Panc1 (cell line): ENCODE measurements around the gene CCDC12.

Source experiments
- POLR2AphosphoS5 ChIP-seq: IDR thresholded peaks from 2 replicates; pipeline ENCODE4 v1.6.1; 2012; ENCODE audit warnings: mild to moderate bottlenecking, low read depth, low read length, moderate library complexity
- SIN3A ChIP-seq: IDR thresholded peaks from 2 replicates; pipeline ENCODE4 v1.6.1; 2012; ENCODE audit warnings: low read depth, mild to moderate bottlenecking, low read length, moderate library complexity, borderline replicate concordance; ENCODE audit not compliant: insufficient read depth
- TCF7L2 ChIP-seq: IDR thresholded peaks from 2 replicates; pipeline ENCODE4 v1.6.1; 2011; ENCODE audit warnings: mild to moderate bottlenecking, low read depth, low read length, inconsistent platforms
- TF ChIP-seq, protein P1 (sequence below): fragments of 450-650 bp; IDR thresholded peaks from 2 replicates; pipeline ENCODE4 v1.5.1; 2017; ENCODE audit warnings: mild to moderate bottlenecking
- TF ChIP-seq, protein P2 (sequence below), 2 experiments: IDR thresholded peaks; 2 replicates each; pipeline ENCODE4 v1.6.1; 2011 to 2012; ENCODE audit warnings: low read depth in 2 of 2, control low read depth in 1 of 2, low read length in 1 of 2, mild to moderate bottlenecking in 1 of 2, moderate library complexity in 1 of 2; ENCODE audit not compliant: insufficient read depth in 1 of 2

DNA sequence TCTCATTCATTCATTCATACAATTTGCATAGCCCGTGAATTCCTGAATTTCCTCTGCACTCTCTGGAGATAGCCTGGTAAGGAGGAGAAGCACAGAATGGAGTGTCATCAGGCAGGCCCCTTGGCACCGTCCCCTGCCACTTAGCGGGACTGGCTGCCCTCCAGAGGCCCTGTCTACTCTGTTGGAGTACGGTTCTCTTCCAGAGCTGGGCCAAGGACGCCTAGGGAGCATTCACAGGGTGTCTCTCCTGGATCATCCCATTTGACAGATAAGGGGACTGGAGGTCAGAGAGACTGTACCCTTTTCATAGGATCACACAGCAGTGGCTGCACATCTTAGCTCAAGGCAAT is 51.0 kb downstream of the CCDC12 start:
- TF ChIP-seq, protein P1, sequence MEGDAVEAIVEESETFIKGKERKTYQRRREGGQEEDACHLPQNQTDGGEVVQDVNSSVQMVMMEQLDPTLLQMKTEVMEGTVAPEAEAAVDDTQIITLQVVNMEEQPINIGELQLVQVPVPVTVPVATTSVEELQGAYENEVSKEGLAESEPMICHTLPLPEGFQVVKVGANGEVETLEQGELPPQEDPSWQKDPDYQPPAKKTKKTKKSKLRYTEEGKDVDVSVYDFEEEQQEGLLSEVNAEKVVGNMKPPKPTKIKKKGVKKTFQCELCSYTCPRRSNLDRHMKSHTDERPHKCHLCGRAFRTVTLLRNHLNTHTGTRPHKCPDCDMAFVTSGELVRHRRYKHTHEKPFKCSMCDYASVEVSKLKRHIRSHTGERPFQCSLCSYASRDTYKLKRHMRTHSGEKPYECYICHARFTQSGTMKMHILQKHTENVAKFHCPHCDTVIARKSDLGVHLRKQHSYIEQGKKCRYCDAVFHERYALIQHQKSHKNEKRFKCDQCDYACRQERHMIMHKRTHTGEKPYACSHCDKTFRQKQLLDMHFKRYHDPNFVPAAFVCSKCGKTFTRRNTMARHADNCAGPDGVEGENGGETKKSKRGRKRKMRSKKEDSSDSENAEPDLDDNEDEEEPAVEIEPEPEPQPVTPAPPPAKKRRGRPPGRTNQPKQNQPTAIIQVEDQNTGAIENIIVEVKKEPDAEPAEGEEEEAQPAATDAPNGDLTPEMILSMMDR = no peak
- TF ChIP-seq, protein P2, sequence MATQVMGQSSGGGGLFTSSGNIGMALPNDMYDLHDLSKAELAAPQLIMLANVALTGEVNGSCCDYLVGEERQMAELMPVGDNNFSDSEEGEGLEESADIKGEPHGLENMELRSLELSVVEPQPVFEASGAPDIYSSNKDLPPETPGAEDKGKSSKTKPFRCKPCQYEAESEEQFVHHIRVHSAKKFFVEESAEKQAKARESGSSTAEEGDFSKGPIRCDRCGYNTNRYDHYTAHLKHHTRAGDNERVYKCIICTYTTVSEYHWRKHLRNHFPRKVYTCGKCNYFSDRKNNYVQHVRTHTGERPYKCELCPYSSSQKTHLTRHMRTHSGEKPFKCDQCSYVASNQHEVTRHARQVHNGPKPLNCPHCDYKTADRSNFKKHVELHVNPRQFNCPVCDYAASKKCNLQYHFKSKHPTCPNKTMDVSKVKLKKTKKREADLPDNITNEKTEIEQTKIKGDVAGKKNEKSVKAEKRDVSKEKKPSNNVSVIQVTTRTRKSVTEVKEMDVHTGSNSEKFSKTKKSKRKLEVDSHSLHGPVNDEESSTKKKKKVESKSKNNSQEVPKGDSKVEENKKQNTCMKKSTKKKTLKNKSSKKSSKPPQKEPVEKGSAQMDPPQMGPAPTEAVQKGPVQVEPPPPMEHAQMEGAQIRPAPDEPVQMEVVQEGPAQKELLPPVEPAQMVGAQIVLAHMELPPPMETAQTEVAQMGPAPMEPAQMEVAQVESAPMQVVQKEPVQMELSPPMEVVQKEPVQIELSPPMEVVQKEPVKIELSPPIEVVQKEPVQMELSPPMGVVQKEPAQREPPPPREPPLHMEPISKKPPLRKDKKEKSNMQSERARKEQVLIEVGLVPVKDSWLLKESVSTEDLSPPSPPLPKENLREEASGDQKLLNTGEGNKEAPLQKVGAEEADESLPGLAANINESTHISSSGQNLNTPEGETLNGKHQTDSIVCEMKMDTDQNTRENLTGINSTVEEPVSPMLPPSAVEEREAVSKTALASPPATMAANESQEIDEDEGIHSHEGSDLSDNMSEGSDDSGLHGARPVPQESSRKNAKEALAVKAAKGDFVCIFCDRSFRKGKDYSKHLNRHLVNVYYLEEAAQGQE (IDR thresholded peaks at IDR 0.05; ENCODE audit: insufficient read depth in 1 of 2, low read depth in 2 of 2, low read length in 1 of 2) = no peak
- TF ChIP-seq TCF7L2 (no peak), POLR2AphosphoS5 (no peak), SIN3A (no peak)
